CD8-positive, alpha-beta memory T cell (primary cell): ENCODE results near the gene HIF1A. TPM values are rescaled to one million over a fixed set of nuclear protein-coding genes. Genes with fewer than 3 reads are reported as not detected.

Experiments used
- CTCF ChIA-PET: fragments of 350-600 bp; sonication (Branson Sonifier 250); formaldehyde crosslinking; loops from one replicate; lab custom pipeline; 2021; ENCODE audit warnings: antibody characterized with exemption; lab: Charles Lee
- POLR2A ChIA-PET: fragments of 350-600 bp; sonication (Branson Sonifier 250); formaldehyde crosslinking; loops from one replicate; lab custom pipeline; 2021; ENCODE audit warnings: antibody characterized with exemption; lab: Charles Lee
- DNase-seq, 5 donors: peaks; one replicate each; pipeline versions ENCODE4 v3.0.0 to v3.0.0-alpha.2; 2020 to 2022; ENCODE audit warnings: mixed read lengths in 1 of 5
- H3K27ac ChIP-seq: one replicate; pipeline ENCODE4 v1.7.0; 2013; ENCODE audit warnings: low read depth, mild to moderate bottlenecking, low read length, moderate library complexity
- H3K27me3 ChIP-seq: 2 replicates; pipeline ENCODE4 v1.7.0; 2013; ENCODE audit warnings: low read length, mild to moderate bottlenecking; ENCODE audit not compliant: insufficient read depth, poor library complexity, severe bottlenecking
- H3K36me3 ChIP-seq: 2 replicates; pipeline ENCODE4 v1.7.0; 2013; ENCODE audit warnings: mild to moderate bottlenecking, low read length, moderate library complexity; ENCODE audit not compliant: insufficient read depth
- H3K4me1 ChIP-seq: 2 replicates; pipeline ENCODE4 v1.7.0; 2013; ENCODE audit warnings: mild to moderate bottlenecking, low read length, moderate library complexity; ENCODE audit not compliant: insufficient read depth
- H3K4me3 ChIP-seq: 2 replicates; pipeline ENCODE4 v1.7.0; 2013; ENCODE audit warnings: mild to moderate bottlenecking, low read length
- H3K9me3 ChIP-seq: 2 replicates; pipeline ENCODE4 v1.7.0; 2013; ENCODE audit warnings: mild to moderate bottlenecking, low read length
- H3K27ac Mint-ChIP-seq, 8 donors: one replicate each; pipeline ENCODE4 v1.8.0; 2020 to 2021; ENCODE audit warnings: mixed read lengths in 8 of 8, mild to moderate bottlenecking in 6 of 8, inconsistent platforms in 3 of 8, moderate library complexity in 3 of 8
- H3K27me3 Mint-ChIP-seq, 2 donors: one replicate each; pipeline ENCODE4 v1.8.0; 2020 to 2021; ENCODE audit warnings: mixed read lengths in 2 of 2, mild to moderate bottlenecking in 1 of 2, moderate library complexity in 1 of 2
- H3K36me3 Mint-ChIP-seq, 3 donors: one replicate each; pipeline ENCODE4 v1.8.0; 2020 to 2021; ENCODE audit warnings: mixed read lengths in 3 of 3, inconsistent platforms in 1 of 3, mild to moderate bottlenecking in 1 of 3
- H3K4me1 Mint-ChIP-seq, 3 donors: one replicate each; pipeline ENCODE4 v1.8.0; 2020 to 2021; ENCODE audit warnings: mixed read lengths in 3 of 3, inconsistent platforms in 1 of 3, mild to moderate bottlenecking in 1 of 3
- H3K4me3 Mint-ChIP-seq, 7 donors: one replicate each; pipeline ENCODE4 v1.8.0; 2020 to 2021; ENCODE audit warnings: mixed read lengths in 7 of 7, mild to moderate bottlenecking in 6 of 7, moderate library complexity in 4 of 7, inconsistent platforms in 2 of 7
- H3K9me3 Mint-ChIP-seq, 5 donors: one replicate each; pipeline ENCODE4 v1.8.0; 2020 to 2022; ENCODE audit warnings: mixed read lengths in 5 of 5, mild to moderate bottlenecking in 3 of 5, moderate library complexity in 2 of 5, inconsistent platforms in 1 of 5
- polyA plus RNA-seq: library from polyadenylated mRNA; unstranded; fragments of 300-500 nt; fragmentation: Illumina TruSeq; gene quantifications from one replicate; pipeline ENCODE4 v1.2.3, GENCODE V29; 2021
- total RNA-seq, 2 experiments: library from RNA; stranded (reverse); gene quantifications; one replicate each; pipeline ENCODE4 v1.2.3, GENCODE V29; 2021

Gene HIF1A
- 100 to 1,000 TPM; 130 to 139 TPM for total RNA-seq
- 49.6 TPM for polyA plus RNA-seq

DNA sequence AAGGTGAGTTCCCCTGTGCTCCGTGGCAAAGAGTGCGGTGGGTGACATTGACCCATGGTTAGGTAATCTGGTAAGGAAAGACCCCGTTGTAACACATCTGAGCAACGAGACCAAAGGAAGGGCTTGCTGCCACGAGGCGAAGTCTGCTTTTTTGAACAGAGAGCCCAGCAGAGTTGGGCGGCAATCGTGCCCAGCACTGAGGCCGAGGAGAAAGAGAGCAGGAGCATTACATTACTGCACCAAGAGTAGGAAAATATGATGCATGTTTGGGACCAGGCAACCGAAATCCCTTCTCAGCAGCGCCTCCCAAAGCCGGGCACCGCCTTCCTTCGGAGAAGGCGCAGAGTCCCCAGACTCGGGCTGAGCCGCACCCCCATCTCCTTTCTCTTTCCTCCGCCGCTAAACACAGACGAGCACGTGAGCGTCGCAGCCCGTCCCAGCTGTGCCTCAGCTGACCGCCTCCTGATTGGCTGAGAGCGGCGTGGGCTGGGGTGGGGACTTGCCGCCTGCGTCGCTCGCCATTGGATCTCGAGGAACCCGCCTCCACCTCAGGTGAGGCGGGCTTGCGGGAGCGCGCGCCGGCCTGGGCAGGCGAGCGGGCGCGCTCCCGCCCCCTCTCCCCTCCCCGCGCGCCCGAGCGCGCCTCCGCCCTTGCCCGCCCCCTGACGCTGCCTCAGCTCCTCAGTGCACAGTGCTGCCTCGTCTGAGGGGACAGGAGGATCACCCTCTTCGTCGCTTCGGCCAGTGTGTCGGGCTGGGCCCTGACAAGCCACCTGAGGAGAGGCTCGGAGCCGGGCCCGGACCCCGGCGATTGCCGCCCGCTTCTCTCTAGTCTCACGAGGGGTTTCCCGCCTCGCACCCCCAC lies at the start of gene HIF1A:
Gene HIF1A (plus strand): TSS at position 684 of the 865 bp plus-strand sequence. CDS start 292 bp downstream, outside the sequence.
- Histone ChIP-seq H3K27me3 (no peaks in the 10 kb centered on the region), H3K9me3 (no peaks in the 10 kb centered on the region), H3K4me1 (peaks cover 44% of the 10 kb centered on the region), H3K4me3 (peak within 1 kb of the TSS; percentile 82), H3K27ac (peak within 1 kb of the TSS; percentile 82), H3K36me3 (no peaks in the 10 kb centered on the region)
- H3K36me3 Mint-ChIP-seq, result peaks cover 0 to 16% (median 0%) of the 10 kb centered on the region in 3 donors
- H3K27me3 Mint-ChIP-seq, result no peaks in the 10 kb centered on the region
- ChIA-PET POLR2A (interaction anchor here (0.5 to 1.7 kb wide), 11 partner anchors 12 to 408 kb away, joined by 3 to 9 read pairs (median 4); partner anchors contain the start of gene SNAPC1), CTCF (interaction anchor here (0.8 to 1.4 kb wide), 3 partner anchors 24 to 412 kb away, joined by 3 to 5 read pairs (median 3); no protein-coding TSS in a partner anchor)
- H3K4me3 Mint-ChIP-seq, result peak within 1 kb of the TSS; percentile 92 to 99 (median 97)
- H3K27ac Mint-ChIP-seq, result peak within 1 kb of the TSS; percentile 93 to 98 (median 96)
- peaks cover 46 to 61% (median 49%) of the 10 kb centered on the region in 3 donors for H3K4me1 Mint-ChIP-seq
- DNase-seq, result peak; percentile 93 to 98 (median 95)
- peaks cover 0 to 8% (median 3%) of the 10 kb centered on the region in 5 donors for H3K9me3 Mint-ChIP-seq

DNA sequence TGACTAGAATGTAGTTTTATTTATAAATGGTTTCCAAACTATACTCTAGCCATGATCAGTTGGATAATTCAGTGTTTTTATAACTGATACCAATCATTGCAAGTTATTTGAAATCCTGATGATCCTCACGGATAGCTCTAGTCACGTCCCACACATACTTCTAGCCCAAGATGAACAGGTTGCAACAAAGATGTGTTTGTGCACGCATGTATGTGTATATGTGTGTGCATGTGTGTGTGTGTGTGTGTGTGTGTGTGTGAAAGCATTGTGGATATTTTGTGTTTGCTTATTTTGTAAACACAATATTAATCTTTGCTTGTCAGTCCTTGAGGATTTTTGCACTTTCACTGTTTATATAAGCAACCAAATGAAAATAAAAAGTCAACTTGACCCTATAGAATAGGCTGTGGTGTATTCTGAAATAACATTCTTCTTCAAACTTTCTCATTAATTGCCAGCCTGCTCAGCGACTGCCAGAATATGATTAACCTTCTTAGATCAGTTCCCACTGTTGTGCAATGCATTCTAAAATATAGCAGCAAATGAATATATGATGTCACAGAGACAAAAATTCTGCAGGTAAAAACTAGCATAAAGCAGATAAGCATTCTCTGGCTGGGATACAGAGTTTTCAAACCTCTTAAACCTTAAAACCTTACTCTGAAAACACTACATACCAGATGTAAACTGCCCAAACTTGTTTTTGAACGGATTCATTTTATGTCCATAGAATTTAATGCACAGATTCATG lies 48.8 kb upstream of the HIF1A start:
- Mint-ChIP-seq H3K4me3 (no peak overlapping the region), H3K27ac (no peak overlapping the region), H3K9me3 (no peaks in the 10 kb centered on the region), H3K4me1 (peaks cover 7 to 21% (median 13%) of the 10 kb centered on the region in 3 donors), H3K27me3 (peaks cover 0 to 2% of the 10 kb centered on the region in 2 donors), H3K36me3 (peaks cover 0 to 4% (median 0%) of the 10 kb centered on the region in 3 donors)
- Histone ChIP-seq H3K36me3 (no peaks in the 10 kb centered on the region), H3K9me3 (no peaks in the 10 kb centered on the region), H3K4me1 (peaks cover 15% of the 10 kb centered on the region), H3K27ac (no peak overlapping the region), H3K27me3 (no peaks in the 10 kb centered on the region), H3K4me3 (no peak overlapping the region)
- ChIA-PET CTCF (no interaction called here), POLR2A (no interaction called here)
- DNase-seq, result no peak

DNA sequence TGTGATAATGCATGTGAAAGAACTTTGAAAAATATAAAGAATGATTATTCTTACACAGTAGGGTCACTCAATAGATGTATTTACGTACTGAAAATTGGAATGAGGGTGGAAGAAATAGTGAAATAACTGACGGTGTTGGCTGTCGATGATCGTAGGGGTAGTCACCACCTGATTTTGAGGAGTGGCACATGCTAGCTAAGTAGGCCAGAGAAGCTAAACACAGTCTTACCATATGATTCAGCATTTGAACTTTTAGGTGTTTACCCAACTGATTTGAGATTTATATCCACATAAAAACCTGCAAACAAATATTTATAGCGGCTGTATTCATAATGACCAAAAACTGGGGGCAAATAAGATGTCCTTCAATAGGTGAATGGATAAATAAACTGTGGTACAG lies 47.6 kb upstream of the HIF1A start:
- Mint-ChIP-seq H3K27me3 (peaks cover 0 to 2% of the 10 kb centered on the region in 2 donors), H3K4me3 (no peak overlapping the region), H3K27ac (peak overlapping the region in 1 of 8 donors; percentile 52), H3K36me3 (peaks cover 0 to 4% (median 0%) of the 10 kb centered on the region in 3 donors), H3K9me3 (no peaks in the 10 kb centered on the region), H3K4me1 (peaks cover 7 to 17% (median 13%) of the 10 kb centered on the region in 3 donors)
- POLR2A ChIA-PET, result no interaction called here
- Histone ChIP-seq H3K4me3 (no peak overlapping the region), H3K36me3 (no peaks in the 10 kb centered on the region), H3K9me3 (no peaks in the 10 kb centered on the region), H3K27ac (no peak overlapping the region), H3K27me3 (no peaks in the 10 kb centered on the region), H3K4me1 (peaks cover 15% of the 10 kb centered on the region)
- CTCF ChIA-PET, result no interaction called here
- no peak for DNase-seq

DNA sequence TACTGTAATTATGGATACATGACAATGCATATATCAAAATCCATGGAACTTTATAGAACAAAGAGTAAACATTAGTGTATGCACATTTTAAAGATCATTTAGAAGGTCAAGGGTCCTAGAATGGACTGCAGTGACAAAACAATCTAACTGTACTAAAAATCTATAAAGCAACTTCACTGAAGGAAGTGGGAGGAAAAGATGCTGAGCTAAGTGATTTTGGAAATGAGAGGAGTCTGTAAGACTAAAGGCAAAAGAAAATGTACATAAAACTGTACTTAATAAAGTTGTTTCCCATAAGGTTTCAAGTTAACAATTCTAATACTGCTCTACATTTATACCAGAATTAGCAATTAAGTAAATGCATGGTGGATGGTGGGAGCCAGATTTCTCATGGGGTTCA lies 46.9 kb upstream of the HIF1A start:
- H3K9me3 ChIP-seq, result no peaks in the 10 kb centered on the region
- Mint-ChIP-seq H3K36me3 (peaks cover 0 to 4% (median 0%) of the 10 kb centered on the region in 3 donors), H3K27me3 (peaks cover 0 to 2% of the 10 kb centered on the region in 2 donors), H3K27ac (no peak overlapping the region), H3K4me1 (peaks cover 7 to 17% (median 13%) of the 10 kb centered on the region in 3 donors), H3K9me3 (no peaks in the 10 kb centered on the region), H3K4me3 (no peak overlapping the region)
- H3K36me3 ChIP-seq, result no peaks in the 10 kb centered on the region
- no peaks in the 10 kb centered on the region for H3K27me3 ChIP-seq
- no peak for DNase-seq
- POLR2A ChIA-PET, result no interaction called here
- H3K4me1 ChIP-seq, result peaks cover 15% of the 10 kb centered on the region
- no peak overlapping the region for H3K4me3 ChIP-seq
- H3K27ac ChIP-seq, result no peak overlapping the region
- CTCF ChIA-PET, result no interaction called here

DNA sequence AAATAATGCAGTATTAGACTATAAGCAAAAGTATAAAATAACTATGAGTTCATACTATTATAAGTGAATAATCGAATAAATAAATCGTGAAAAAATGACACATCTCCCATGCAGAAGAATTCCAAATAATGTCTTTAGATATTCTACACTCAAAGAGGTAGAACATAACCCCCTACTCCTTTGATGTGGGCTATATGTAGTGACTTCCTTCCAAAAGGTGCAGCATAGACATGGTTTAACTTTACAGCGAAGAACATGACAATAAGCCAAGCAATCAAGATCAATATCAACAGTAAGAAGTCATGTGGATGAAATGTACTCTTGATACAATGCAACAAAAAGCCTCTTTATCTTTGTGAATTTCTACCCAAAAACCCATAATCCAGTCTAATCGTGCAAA lies 46.0 kb upstream of the HIF1A start:
- Mint-ChIP-seq H3K27ac (peak overlapping the region in 1 of 8 donors; percentile 1), H3K4me3 (no peak overlapping the region)

DNA sequence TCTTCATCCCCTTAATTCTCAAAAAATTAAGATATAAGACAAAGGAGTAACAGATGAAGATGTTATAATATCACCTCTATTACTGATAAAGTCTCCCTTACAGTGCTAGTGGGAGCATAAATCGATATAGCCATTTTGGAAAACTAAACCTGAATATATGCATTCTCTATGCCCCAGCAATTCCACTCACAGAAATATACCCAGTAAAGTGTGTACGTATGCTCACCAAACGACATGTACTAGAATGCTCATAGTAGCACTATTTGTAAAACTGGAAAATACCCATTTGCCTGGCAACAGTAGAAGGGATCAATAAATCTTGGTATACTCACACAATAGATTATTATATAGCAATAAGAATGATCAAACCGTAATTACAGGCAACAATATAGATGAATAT lies 44.0 kb upstream of the HIF1A start:
- H3K27me3 ChIP-seq, result no peaks in the 10 kb centered on the region
- H3K9me3 Mint-ChIP-seq, result no peaks in the 10 kb centered on the region
- H3K27ac ChIP-seq, result no peak overlapping the region
- H3K36me3 ChIP-seq, result no peaks in the 10 kb centered on the region
- ChIA-PET CTCF (no interaction called here), POLR2A (no interaction called here)
- DNase-seq, result no peak
- peaks cover 22% of the 10 kb centered on the region for H3K4me1 ChIP-seq
- H3K4me1 Mint-ChIP-seq, result peaks cover 19 to 36% (median 30%) of the 10 kb centered on the region in 3 donors
- no peaks in the 10 kb centered on the region for H3K36me3 Mint-ChIP-seq
- peak overlapping the region in 1 of 8 donors; percentile 40 for H3K27ac Mint-ChIP-seq
- no peak overlapping the region for H3K4me3 Mint-ChIP-seq
- no peak overlapping the region for H3K4me3 ChIP-seq
- peaks cover 0 to 2% of the 10 kb centered on the region in 2 donors for H3K27me3 Mint-ChIP-seq
- H3K9me3 ChIP-seq, result no peaks in the 10 kb centered on the region

More for the DNA sequence above, 46.0 kb upstream of the HIF1A start:
- no peaks in the 10 kb centered on the region for H3K9me3 ChIP-seq
- Mint-ChIP-seq H3K4me1 (peaks cover 7 to 19% (median 17%) of the 10 kb centered on the region in 3 donors), H3K9me3 (no peaks in the 10 kb centered on the region), H3K27me3 (peaks cover 0 to 2% of the 10 kb centered on the region in 2 donors), H3K36me3 (peaks cover 0 to 3% (median 0%) of the 10 kb centered on the region in 3 donors)
- peak in 2 of 5 donors; percentile 21 to 49 for DNase-seq
- POLR2A ChIA-PET, result no interaction called here
- peaks cover 15% of the 10 kb centered on the region for H3K4me1 ChIP-seq
- H3K27ac ChIP-seq, result no peak overlapping the region
- CTCF ChIA-PET, result interaction anchor here (0.7 kb wide), 1 partner anchor 12 kb away, joined by 3 read pairs; no protein-coding TSS in a partner anchor
- no peaks in the 10 kb centered on the region for H3K27me3 ChIP-seq
- H3K4me3 ChIP-seq, result no peak overlapping the region
- no peaks in the 10 kb centered on the region for H3K36me3 ChIP-seq

DNA sequence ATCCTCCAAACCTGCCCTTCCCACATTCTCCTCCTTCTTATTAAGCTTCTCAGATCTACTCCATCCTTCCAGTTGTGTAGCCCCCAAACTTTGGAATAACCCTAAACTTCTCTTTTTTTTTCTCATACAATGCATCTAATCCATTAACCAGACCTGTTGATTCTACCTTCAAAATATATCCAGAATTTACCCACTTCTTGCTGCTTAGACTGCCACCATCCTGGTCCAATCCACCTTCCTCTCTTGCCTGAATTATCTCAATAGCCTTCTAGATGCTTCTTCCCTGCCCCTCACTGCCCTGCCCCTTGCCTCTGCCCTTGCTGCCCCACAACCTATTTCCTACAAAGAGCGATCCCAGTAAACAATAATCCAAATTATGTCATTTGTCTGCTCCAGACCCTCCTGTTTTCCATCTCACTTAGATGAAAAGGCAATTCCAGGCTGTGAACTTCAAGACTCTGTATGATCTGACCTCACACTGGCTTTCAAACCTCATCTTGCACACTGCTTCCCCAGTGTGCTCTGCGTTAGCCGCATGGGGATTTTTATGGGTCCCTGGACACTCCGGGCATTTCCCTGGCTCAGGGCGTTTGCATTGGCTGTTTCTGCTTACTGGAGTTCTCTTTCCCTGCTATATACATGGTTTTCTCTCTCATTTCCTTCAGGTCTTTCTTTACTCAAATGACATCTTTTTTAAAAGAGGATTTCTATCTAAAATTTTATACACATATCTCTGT lies 42.6 kb upstream of the HIF1A start:
- no peaks in the 10 kb centered on the region for H3K27me3 ChIP-seq
- peaks cover 0 to 2% of the 10 kb centered on the region in 2 donors for H3K27me3 Mint-ChIP-seq
- H3K4me1 ChIP-seq, result peaks cover 23% of the 10 kb centered on the region
- POLR2A ChIA-PET, result no interaction called here
- no peaks in the 10 kb centered on the region for H3K9me3 Mint-ChIP-seq
- H3K36me3 ChIP-seq, result no peaks in the 10 kb centered on the region
- CTCF ChIA-PET, result no interaction called here
- H3K4me1 Mint-ChIP-seq, result peaks cover 20 to 45% (median 38%) of the 10 kb centered on the region in 3 donors
- H3K4me3 ChIP-seq, result no peak overlapping the region
- no peak overlapping the region for H3K27ac ChIP-seq
- no peaks in the 10 kb centered on the region for H3K36me3 Mint-ChIP-seq
- no peak for DNase-seq
- H3K27ac Mint-ChIP-seq, result no peak overlapping the region
- no peak overlapping the region for H3K4me3 Mint-ChIP-seq
- no peaks in the 10 kb centered on the region for H3K9me3 ChIP-seq
